ENCODE measurements around the gene GNAI2. TPM values are rescaled to one million over a fixed set of nuclear protein-coding genes. Genes with fewer than 3 reads are reported as not detected.
"Not testable (repeated sequence)": the region's sequence is repeated elsewhere in the genome, so short reads cannot be mapped to it uniquely, and the experiment has no call there.

Gene GNAI2
- total RNA-seq, 1 experiment from 2014 or later: 201 TPM

GRCh38 chr3:50278880-50279224, 42.8 kb downstream of the GNAI2 start, which contains the start of gene LSMEM2:
TSS of gene LSMEM2 (plus strand) at chr3:50279087. CDS start at chr3:50279114, 27 bp downstream.
- ChIA-PET CTCF (no interaction called here), POLR2A (ENCODE audit: unreplicated experiment) (interaction anchor here (0.6 kb wide), 1 partner anchor 38 kb away, joined by 3 read pairs; no protein-coding TSS in a partner anchor)
- Histone ChIP-seq H4K20me1 (ENCODE audit: insufficient read depth) (no peaks in the 10 kb centered on the region), H3K27ac (no peak within 1 kb of the TSS), H3K4me3 (no peak within 1 kb of the TSS), H3K27me3 (ENCODE audit: insufficient read depth, low read depth) (no peaks in the 10 kb centered on the region), H2AFZ (no peak within 1 kb of the TSS), H3K4me2 (no peak within 1 kb of the TSS), H3K36me3 (ENCODE audit: low read depth) (no peaks in the 10 kb centered on the region), H3K9me2 (ENCODE audit: insufficient read depth) (no peaks in the 10 kb centered on the region), H3K9me3 (ENCODE audit: insufficient read depth, low read depth) (no peaks in the 10 kb centered on the region), H3F3A (ENCODE audit: insufficient read depth, low read depth) (no peaks in the 10 kb centered on the region), H3K4me1 (replicated peaks; ENCODE audit: insufficient read depth) (no peaks in the 10 kb centered on the region), H3K79me2 (ENCODE audit: low read depth) (no peaks in the 10 kb centered on the region)
- intact Hi-C loops (cut with micrococcal nuclease; ENCODE audit: unreplicated experiment): no loop called here
- no TSS peak for BruUV-seq (replicated peaks)
- TF ChIP-seq EZH2 (IDR thresholded peaks at IDR 0.05; ENCODE audit: low read depth) (no peak), CTCF (conservative IDR thresholded peaks at IDR 0.05) (no peak)
- DNase-seq: no peak

DNA sequence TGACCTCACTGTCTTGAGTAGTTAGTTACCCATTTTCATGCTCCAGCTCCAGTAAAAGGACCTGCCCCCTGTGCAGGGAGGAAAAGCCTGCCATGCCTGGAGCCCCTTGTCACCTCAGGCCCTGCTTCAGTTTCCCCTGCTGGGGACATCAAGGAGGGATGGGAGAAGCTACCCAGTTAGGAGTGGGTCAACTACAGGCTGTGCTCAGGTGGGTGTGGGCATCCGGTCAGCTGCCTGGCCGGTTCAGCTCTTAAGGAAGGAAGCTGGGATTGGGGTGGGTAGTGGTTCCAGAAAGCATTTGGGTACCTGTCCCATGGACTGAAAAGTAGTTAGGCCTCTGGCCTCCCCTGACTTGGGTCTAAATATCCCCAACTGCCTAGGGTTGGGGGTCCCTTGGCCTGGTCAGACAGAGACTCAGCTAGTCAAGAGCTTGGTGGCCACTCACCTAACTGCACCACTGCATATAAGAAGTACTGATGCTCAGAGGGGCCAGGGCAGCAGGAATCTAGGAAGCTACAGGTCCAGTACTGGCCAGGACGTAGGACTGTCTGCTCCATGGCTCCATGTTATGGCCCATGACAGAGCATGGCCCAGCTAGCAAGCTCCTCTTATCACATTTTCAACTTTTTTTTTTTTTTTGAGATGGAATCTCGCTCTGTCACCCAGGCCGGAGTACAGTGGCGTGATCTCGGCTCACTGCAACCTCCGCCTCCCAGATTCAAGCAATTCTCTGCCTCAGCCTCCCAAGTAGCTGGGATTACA, 43.4 kb downstream of the GNAI2 start:
- DNase-seq: no peak
- no TSS peak for BruUV-seq (replicated peaks)
- H3K79me2 ChIP-seq (ENCODE audit: low read depth): no peaks in the 10 kb centered on the region
- no peaks in the 10 kb centered on the region for H3K27me3 ChIP-seq (ENCODE audit: insufficient read depth, low read depth)
- ChIA-PET CTCF (interaction anchor here (0.6 kb wide), 1 partner anchor 34 kb away, joined by 6 read pairs; no protein-coding TSS in a partner anchor), POLR2A (ENCODE audit: unreplicated experiment) (interaction anchor here (0.6 kb wide), 1 partner anchor 38 kb away, joined by 3 read pairs; no protein-coding TSS in a partner anchor)
- no peak overlapping the region for H3K27ac ChIP-seq
- no peak overlapping the region for H3K4me2 ChIP-seq
- H3K4me3 ChIP-seq: no peak overlapping the region
- no peak overlapping the region for H2AFZ ChIP-seq
- H3F3A ChIP-seq (ENCODE audit: insufficient read depth, low read depth): no peaks in the 10 kb centered on the region
- intact Hi-C loops (cut with micrococcal nuclease; ENCODE audit: unreplicated experiment): no loop called here
- no peaks in the 10 kb centered on the region for H4K20me1 ChIP-seq (ENCODE audit: insufficient read depth)
- no peaks in the 10 kb centered on the region for H3K4me1 ChIP-seq (replicated peaks; ENCODE audit: insufficient read depth)
- TF ChIP-seq EZH2 (IDR thresholded peaks at IDR 0.05; ENCODE audit: low read depth): no peak
- no peak for TF ChIP-seq CTCF (conservative IDR thresholded peaks at IDR 0.05)
- no peaks in the 10 kb centered on the region for H3K36me3 ChIP-seq (ENCODE audit: low read depth)
- H3K9me3 ChIP-seq (ENCODE audit: insufficient read depth, low read depth): no peaks in the 10 kb centered on the region
- no peaks in the 10 kb centered on the region for H3K9me2 ChIP-seq (ENCODE audit: insufficient read depth)

DNA sequence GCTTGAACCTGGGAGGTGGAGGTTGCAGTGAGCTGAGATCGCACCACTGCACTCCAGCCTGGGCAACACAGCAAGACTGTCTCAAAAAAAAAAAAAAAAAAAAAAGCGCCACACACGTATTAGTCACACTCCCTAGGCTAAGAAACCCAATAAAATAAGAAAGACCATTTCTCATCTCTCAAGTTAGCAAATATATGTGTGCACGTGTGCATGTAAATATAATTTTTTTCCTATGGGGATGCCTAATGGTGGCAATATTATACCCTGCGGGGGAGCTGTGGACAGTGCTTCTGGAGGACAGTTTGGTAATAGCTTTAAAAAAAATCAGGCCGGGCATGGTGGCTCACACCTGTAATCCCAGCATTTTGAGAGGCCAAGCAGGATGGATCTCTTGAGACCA, 48.1 kb downstream of the GNAI2 start:
- H3K27me3 ChIP-seq (ENCODE audit: insufficient read depth, low read depth); BruUV-seq (replicated peaks); intact Hi-C loops (cut with micrococcal nuclease; ENCODE audit: unreplicated experiment); H3K27ac ChIP-seq; H3K4me1 ChIP-seq (replicated peaks; ENCODE audit: insufficient read depth); H2AFZ ChIP-seq; H3K36me3 ChIP-seq (ENCODE audit: low read depth); H3K9me3 ChIP-seq (ENCODE audit: insufficient read depth, low read depth); DNase-seq; H3K4me2 ChIP-seq; H3K79me2 ChIP-seq (ENCODE audit: low read depth); H3K4me3 ChIP-seq; H4K20me1 ChIP-seq (ENCODE audit: insufficient read depth); H3K9me2 ChIP-seq (ENCODE audit: insufficient read depth): not testable (repeated sequence)
- POLR2A ChIA-PET (ENCODE audit: unreplicated experiment): interaction anchor here (0.7 kb wide), 1 partner anchor 354 kb away, joined by 5 read pairs; the partner anchor contains the start of gene MON1A
- CTCF ChIA-PET: interaction anchor here (0.6 to 1.3 kb wide), 3 partner anchors 13 to 148 kb away, joined by 3 to 14 read pairs (median 9); no protein-coding TSS in a partner anchor
- H3F3A ChIP-seq (ENCODE audit: insufficient read depth, low read depth): peaks cover 11% of the 10 kb centered on the region; the same call in 1 of the 2 replicates

Measured in PC-9 (cell line).